ENCODE measurements around the gene TMEM170B.

The TMEM170B gene

GRCh38 chr6:11497107-11497506 is 40.4 kb upstream of the TMEM170B start:
- Histone ChIP-seq H2BK120ac (ENCODE audit: insufficient read depth, low read length, poor library complexity) (peak overlapping the region; percentile 85), H4K91ac (ENCODE audit: low read depth, low read length) (peak overlapping the region; percentile 84), H3K9me3 (ENCODE audit: insufficient read depth, low read depth, low read length) (no peaks in the 10 kb centered on the region), H4K12ac (ENCODE audit: low read depth, low read length) (no peak overlapping the region), H3K4me2 (ENCODE audit: low read length) (no peak overlapping the region), H2AK5ac (ENCODE audit: low read length) (no peak overlapping the region), H4K8ac (ENCODE audit: low read depth, low read length) (no peak overlapping the region), H2AFZ (ENCODE audit: insufficient read depth, low read length, poor library complexity) (no peak overlapping the region), H3K4me3 (ENCODE audit: low read depth, low read length) (no peak overlapping the region), H3K4me1 (ENCODE audit: control insufficient read depth in 1 of 2, insufficient read depth in 2 of 2, low read length in 2 of 2) (peaks cover 8 to 27% of the 10 kb centered on the region in 2 experiments), H3K79me1 (ENCODE audit: low read length) (peaks cover 11% of the 10 kb centered on the region), H3K23ac (ENCODE audit: low read length) (no peak overlapping the region), H3K18ac (ENCODE audit: low read length) (no peak overlapping the region), H3K79me2 (ENCODE audit: control insufficient read depth, insufficient read depth, low read length, poor library complexity) (no peaks in the 10 kb centered on the region), H3K4ac (ENCODE audit: low read depth, low read length) (no peak overlapping the region), H3K27ac (ENCODE audit: low read depth, low read length) (peak overlapping the region; percentile 37), H3K27me3 (ENCODE audit: insufficient read depth, low read length) (no peaks in the 10 kb centered on the region), H3K14ac (ENCODE audit: low read length) (peak overlapping the region; percentile 63), H2BK5ac (ENCODE audit: low read depth, low read length, poor library complexity) (peak overlapping the region; percentile 44), H2BK12ac (ENCODE audit: low read length) (peak overlapping the region; percentile 53), H3K9ac (ENCODE audit: low read length) (no peak overlapping the region), H3K36me3 (ENCODE audit: control insufficient read depth in 1 of 2, insufficient read depth in 2 of 2, low read length in 2 of 2) (no peaks in the 10 kb centered on the region)
- WGBS (ENCODE audit: extremely low coverage, insufficient coverage, insufficient read length) = no CpG with 5 or more reads among the region's 9 CpGs
- DNase-seq = no peak

- H2BK12ac ChIP-seq (ENCODE audit: low read length) = peak overlapping the region; percentile 35
- WGBS (ENCODE audit: extremely low coverage, insufficient coverage, insufficient read length) = no CpG with 5 or more reads among the region's 1 CpG
- peak overlapping the region; percentile 52 for H2BK120ac ChIP-seq (ENCODE audit: insufficient read depth, low read length, poor library complexity)
- no peaks in the 10 kb centered on the region for H3K79me2 ChIP-seq (ENCODE audit: control insufficient read depth, insufficient read depth, low read length, poor library complexity)
- H3K27me3 ChIP-seq (ENCODE audit: insufficient read depth, low read length) = no peaks in the 10 kb centered on the region
- H2AFZ ChIP-seq (ENCODE audit: insufficient read depth, low read length, poor library complexity) = no peak overlapping the region
- H3K79me1 ChIP-seq (ENCODE audit: low read length) = peaks cover 11% of the 10 kb centered on the region
- peaks cover 8 to 22% of the 10 kb centered on the region in 2 experiments for H3K4me1 ChIP-seq (ENCODE audit: control insufficient read depth in 1 of 2, insufficient read depth in 2 of 2, low read length in 2 of 2)
- no peak overlapping the region for H4K8ac ChIP-seq (ENCODE audit: low read depth, low read length)
- no peaks in the 10 kb centered on the region for H3K36me3 ChIP-seq (ENCODE audit: control insufficient read depth in 1 of 2, insufficient read depth in 2 of 2, low read length in 2 of 2)
- no peak overlapping the region for H3K27ac ChIP-seq (ENCODE audit: low read depth, low read length)
- no peak overlapping the region for H3K23ac ChIP-seq (ENCODE audit: low read length)
- no peak overlapping the region for H4K12ac ChIP-seq (ENCODE audit: low read depth, low read length)
- H2AK5ac ChIP-seq (ENCODE audit: low read length) = no peak overlapping the region
- DNase-seq = no peak
- H2BK5ac ChIP-seq (ENCODE audit: low read depth, low read length, poor library complexity) = no peak overlapping the region
- no peak overlapping the region for H3K4me2 ChIP-seq (ENCODE audit: low read length)
- no peak overlapping the region for H3K14ac ChIP-seq (ENCODE audit: low read length)
- H3K4ac ChIP-seq (ENCODE audit: low read depth, low read length) = no peak overlapping the region
- H3K18ac ChIP-seq (ENCODE audit: low read length) = no peak overlapping the region
- H4K91ac ChIP-seq (ENCODE audit: low read depth, low read length) = peak overlapping the region; percentile 29
- no peaks in the 10 kb centered on the region for H3K9me3 ChIP-seq (ENCODE audit: insufficient read depth, low read depth, low read length)
- no peak overlapping the region for H3K4me3 ChIP-seq (ENCODE audit: low read depth, low read length)
- no peak overlapping the region for H3K9ac ChIP-seq (ENCODE audit: low read length)
Measured at GRCh38 chr6:11497881-11498280, 39.7 kb upstream of the TMEM170B start.

GRCh38 chr6:11500008-11500407 is 37.5 kb upstream of the TMEM170B start:
- Histone ChIP-seq H4K91ac (ENCODE audit: low read depth, low read length) (no peak overlapping the region), H3K27ac (ENCODE audit: low read depth, low read length) (no peak overlapping the region), H3K23ac (ENCODE audit: low read length) (no peak overlapping the region), H4K8ac (ENCODE audit: low read depth, low read length) (no peak overlapping the region), H3K36me3 (ENCODE audit: control insufficient read depth in 1 of 2, insufficient read depth in 2 of 2, low read length in 2 of 2) (no peaks in the 10 kb centered on the region), H3K79me2 (ENCODE audit: control insufficient read depth, insufficient read depth, low read length, poor library complexity) (no peaks in the 10 kb centered on the region), H3K9me3 (ENCODE audit: insufficient read depth, low read depth, low read length) (no peaks in the 10 kb centered on the region), H3K9ac (ENCODE audit: low read length) (no peak overlapping the region), H2AFZ (ENCODE audit: insufficient read depth, low read length, poor library complexity) (no peak overlapping the region), H2BK12ac (ENCODE audit: low read length) (peak overlapping the region; percentile 58), H3K27me3 (ENCODE audit: insufficient read depth, low read length) (no peaks in the 10 kb centered on the region), H3K4ac (ENCODE audit: low read depth, low read length) (no peak overlapping the region), H4K12ac (ENCODE audit: low read depth, low read length) (no peak overlapping the region), H2BK120ac (ENCODE audit: insufficient read depth, low read length, poor library complexity) (no peak overlapping the region), H3K4me2 (ENCODE audit: low read length) (no peak overlapping the region), H2BK5ac (ENCODE audit: low read depth, low read length, poor library complexity) (no peak overlapping the region), H3K4me1 (ENCODE audit: control insufficient read depth in 1 of 2, insufficient read depth in 2 of 2, low read length in 2 of 2) (peaks cover 8 to 17% of the 10 kb centered on the region in 2 experiments), H3K4me3 (ENCODE audit: low read depth, low read length) (no peak overlapping the region), H2AK5ac (ENCODE audit: low read length) (no peak overlapping the region), H3K18ac (ENCODE audit: low read length) (no peak overlapping the region), H3K14ac (ENCODE audit: low read length) (no peak overlapping the region), H3K79me1 (ENCODE audit: low read length) (peaks cover 4% of the 10 kb centered on the region)
- no CpG with 5 or more reads among the region's 2 CpGs for WGBS (ENCODE audit: extremely low coverage, insufficient coverage, insufficient read length)
- DNase-seq = peak; percentile 67 to 77

- Histone ChIP-seq H3K36me3 (ENCODE audit: control insufficient read depth in 1 of 2, insufficient read depth in 2 of 2, low read length in 2 of 2) (no peaks in the 10 kb centered on the region), H3K4ac (ENCODE audit: low read depth, low read length) (no peak overlapping the region), H3K4me2 (ENCODE audit: low read length) (no peak overlapping the region), H3K4me1 (ENCODE audit: control insufficient read depth in 1 of 2, insufficient read depth in 2 of 2, low read length in 2 of 2) (no peaks in the 10 kb centered on the region), H2BK5ac (ENCODE audit: low read depth, low read length, poor library complexity) (no peak overlapping the region), H2BK12ac (ENCODE audit: low read length) (no peak overlapping the region), H3K23ac (ENCODE audit: low read length) (no peak overlapping the region), H3K9me3 (ENCODE audit: insufficient read depth, low read depth, low read length) (no peaks in the 10 kb centered on the region), H2BK120ac (ENCODE audit: insufficient read depth, low read length, poor library complexity) (no peak overlapping the region), H3K4me3 (ENCODE audit: low read depth, low read length) (no peak overlapping the region), H3K18ac (ENCODE audit: low read length) (no peak overlapping the region), H4K8ac (ENCODE audit: low read depth, low read length) (no peak overlapping the region), H3K79me2 (ENCODE audit: control insufficient read depth, insufficient read depth, low read length, poor library complexity) (no peaks in the 10 kb centered on the region), H2AK5ac (ENCODE audit: low read length) (no peak overlapping the region), H2AFZ (ENCODE audit: insufficient read depth, low read length, poor library complexity) (no peak overlapping the region), H3K9ac (ENCODE audit: low read length) (no peak overlapping the region), H3K79me1 (ENCODE audit: low read length) (no peaks in the 10 kb centered on the region), H3K14ac (ENCODE audit: low read length) (no peak overlapping the region), H4K91ac (ENCODE audit: low read depth, low read length) (no peak overlapping the region), H3K27me3 (ENCODE audit: insufficient read depth, low read length) (no peaks in the 10 kb centered on the region), H4K12ac (ENCODE audit: low read depth, low read length) (no peak overlapping the region), H3K27ac (ENCODE audit: low read depth, low read length) (no peak overlapping the region)
- no CpG with 5 or more reads among the region's 3 CpGs for WGBS (ENCODE audit: extremely low coverage, insufficient coverage, insufficient read length)
- DNase-seq = no peak
Measured at GRCh38 chr6:11509471-11509870, 28.1 kb upstream of the TMEM170B start.

Data from trophoblast cell (in vitro differentiated cells and primary cell).